T47D (cell line): ENCODE results near the gene SMYD3.
A peak's percentile ranks its signal among the peaks of the same experiment; 100 is the strongest.

Experiments used
- DNase-seq, 2 experiments: peaks; one replicate each; pipeline versions ENCODE4 v3.0.0 to v3.0.0-alpha.2; 2011 to 2012; ENCODE audit warnings: low read depth in 1 of 2, low spot score in 1 of 2
- JUND ChIP-seq: IDR thresholded peaks from 2 replicates; pipeline ENCODE4 v1.6.1; 2012; ENCODE audit warnings: low read depth
- in situ Hi-C: cut with HindIII; loops from 2 replicates; pipeline ENCODE4 v1.10.0; 2016; ENCODE audit warnings: low sequenced_read_pairs, low pct_unique_long_range_greater_than_20kb

Gene SMYD3

DNA sequence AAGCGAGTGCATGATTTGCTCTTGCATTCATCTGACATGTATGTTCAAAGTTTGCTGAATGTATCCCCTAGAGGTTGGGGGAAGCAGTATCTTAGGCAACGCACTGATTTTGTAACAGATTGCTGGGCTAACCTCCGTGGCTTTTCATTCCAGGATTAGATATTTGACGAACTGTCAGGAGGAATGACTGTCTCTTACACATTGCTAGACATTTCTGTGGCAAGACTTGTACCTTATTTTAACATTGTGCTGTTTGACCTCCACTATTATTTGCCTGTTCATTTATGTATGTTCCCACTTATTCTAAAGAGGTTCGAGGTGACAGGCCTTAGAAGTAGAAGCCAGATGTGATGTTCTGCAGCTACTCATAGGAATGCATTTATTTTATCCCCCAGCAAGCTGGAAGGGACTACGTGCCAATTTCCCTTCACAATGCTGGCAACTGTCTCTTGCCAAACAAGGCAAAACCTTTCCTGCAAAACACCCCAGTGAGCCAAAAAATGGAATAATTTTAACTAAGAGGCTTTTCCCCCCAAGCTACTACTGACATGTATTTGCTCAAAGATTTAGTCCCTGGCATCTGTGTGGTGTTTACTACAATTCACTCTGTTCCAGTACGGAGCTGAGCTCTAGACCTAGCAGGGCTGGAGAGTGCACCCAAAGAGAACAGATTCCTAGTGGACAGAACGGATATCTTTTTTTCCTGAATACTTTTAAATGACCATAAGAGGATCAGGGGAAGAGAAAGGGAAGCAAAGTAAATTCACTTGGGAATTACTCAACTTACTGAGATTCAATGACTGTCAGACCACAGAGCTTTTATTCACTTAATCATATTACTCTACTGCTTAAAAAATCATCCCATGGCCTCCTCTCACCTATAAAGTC, 646.2 kb downstream of the SMYD3 start:
- DNase-seq = no peak
- in situ Hi-C loops = no loop called here
- TF ChIP-seq JUND = no peak

GRCh38 chr1:245859493-245860114, 647.5 kb downstream of the SMYD3 start:
- no peak for TF ChIP-seq JUND
- no peak for DNase-seq
- in situ Hi-C loops = no loop called here

DNA sequence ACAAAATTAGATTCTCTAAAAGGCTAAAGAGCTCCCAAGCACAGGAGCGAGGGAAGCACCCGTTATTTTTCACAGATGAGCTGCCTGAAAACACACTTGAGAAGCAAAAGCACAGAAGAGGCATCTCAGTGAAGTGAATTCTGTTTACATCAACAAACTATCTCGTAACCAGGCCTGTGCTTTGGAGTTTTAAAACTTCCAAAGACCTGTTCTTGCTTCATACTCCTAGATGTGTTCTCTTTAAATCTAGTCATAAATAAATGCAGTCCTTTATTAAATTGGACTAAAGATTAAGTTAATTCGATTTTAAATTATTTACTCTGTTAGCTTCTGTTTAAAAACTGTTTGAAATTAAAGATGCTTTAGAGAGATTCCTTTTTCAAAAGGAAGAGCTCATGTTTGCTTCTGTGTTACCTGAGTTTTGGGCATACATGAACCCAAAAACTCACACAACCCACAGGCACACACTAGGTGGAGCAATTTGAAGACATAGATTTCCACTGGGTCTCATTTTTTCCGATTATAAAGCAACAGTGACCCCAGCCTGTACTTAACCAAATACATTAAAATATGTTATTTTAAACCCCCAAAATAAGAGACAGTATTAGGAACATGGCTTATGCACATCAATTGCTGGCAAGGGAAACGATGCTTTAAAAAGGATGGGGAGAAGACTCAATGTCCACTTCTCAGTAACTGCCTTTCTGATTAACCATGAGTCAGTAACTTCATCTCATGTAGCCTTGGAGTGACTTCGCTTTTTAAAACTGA, 648.2 kb downstream of the SMYD3 start:
- peak in 1 of 2 experiments; percentile 33 for DNase-seq
- in situ Hi-C loops = no loop called here
- no peak for TF ChIP-seq JUND

GRCh38 chr1:245858022-245858721, 648.9 kb downstream of the SMYD3 start:
- in situ Hi-C loops = no loop called here
- no peak for DNase-seq

DNA sequence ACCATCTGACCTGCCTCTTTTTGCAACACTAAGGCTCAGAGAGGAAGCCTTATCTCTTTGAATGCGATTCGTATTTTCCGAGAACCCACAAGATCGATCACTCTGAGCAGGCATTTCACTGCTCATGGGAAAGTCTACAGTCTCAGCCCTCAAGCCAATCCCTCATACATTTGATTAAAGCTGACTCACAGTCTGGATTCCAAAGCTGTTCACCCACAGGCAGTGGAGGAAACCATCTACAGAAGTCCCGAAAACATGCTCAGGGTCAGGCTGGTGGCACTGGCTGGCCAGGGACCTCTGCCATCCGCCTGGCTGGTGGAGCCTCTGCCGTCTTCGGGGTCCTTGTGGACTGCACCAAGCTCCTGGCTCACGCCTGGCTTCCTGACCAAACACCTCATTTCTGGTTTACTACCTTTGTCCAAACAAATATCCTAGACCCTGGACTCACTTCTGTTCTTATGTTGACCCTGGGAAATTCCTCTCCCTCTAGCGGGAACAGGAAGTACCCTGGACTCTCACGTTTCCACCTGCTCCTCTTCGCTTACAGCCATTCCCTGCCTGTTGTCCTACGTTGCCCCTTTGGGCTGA, 650.0 kb downstream of the SMYD3 start:
- peak in 1 of 2 experiments; percentile 20 for DNase-seq

More at GRCh38 chr1:245858022-245858721, 648.9 kb downstream of the SMYD3 start:
- no peak for TF ChIP-seq JUND

DNA sequence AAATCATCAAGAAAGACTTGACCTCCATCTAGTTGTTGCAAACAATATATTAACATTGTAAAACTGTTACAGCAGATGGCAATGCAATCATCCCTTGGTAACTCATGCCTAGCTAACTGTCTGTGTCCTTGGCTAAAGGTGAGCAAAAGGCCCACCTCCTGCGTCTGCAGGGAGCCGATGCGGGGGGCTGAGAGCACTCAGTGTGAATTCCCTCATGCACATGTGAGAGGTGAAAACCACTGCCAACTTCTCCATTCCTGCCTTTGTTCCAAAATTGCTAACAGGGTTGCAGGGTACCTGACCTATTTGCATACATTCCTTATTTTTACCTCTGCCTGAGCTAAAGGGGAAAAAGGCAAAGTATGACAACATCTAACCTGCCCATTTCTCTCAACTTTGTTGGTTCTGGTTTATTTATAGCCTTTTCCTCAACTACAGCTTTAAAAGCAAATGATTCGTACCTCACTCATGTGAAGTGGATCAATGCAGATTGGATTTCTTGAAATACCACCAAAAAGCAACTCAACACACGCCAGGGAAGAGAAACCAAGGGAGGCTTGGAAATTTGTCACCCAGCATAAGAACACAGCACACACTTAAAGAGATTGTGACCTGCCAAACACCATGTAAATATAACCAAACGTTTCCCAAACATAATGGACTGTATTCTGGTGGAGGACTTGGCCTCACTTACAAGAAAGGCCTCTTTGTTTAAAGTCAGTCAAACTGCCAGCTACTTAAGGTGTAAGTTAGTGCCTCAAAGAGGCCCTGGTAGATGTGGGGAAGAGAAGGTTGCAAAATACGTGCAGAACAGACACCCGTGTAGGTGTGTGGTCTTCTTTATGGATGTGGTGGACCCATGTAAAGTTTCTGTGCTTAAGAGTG, 651.0 kb downstream of the SMYD3 start:
- DNase-seq = no peak
- no peak for TF ChIP-seq JUND
- in situ Hi-C loops = no loop called here

More for the DNA sequence above, 650.0 kb downstream of the SMYD3 start:
- TF ChIP-seq JUND = no peak
- in situ Hi-C loops = no loop called here

GRCh38 chr1:245853291-245853690, 653.8 kb downstream of the SMYD3 start:
- no peak for DNase-seq
- no peak for TF ChIP-seq JUND
- in situ Hi-C loops = no loop called here

GRCh38 chr1:245843101-245843500, 664.0 kb downstream of the SMYD3 start:
- no peak for TF ChIP-seq JUND
- DNase-seq = no peak

GRCh38 chr1:245842106-245842505, 665.0 kb downstream of the SMYD3 start:
- DNase-seq = no peak
- in situ Hi-C loops = no loop called here
- TF ChIP-seq JUND = no peak

More at GRCh38 chr1:245843101-245843500, 664.0 kb downstream of the SMYD3 start:
- in situ Hi-C loops = no loop called here

DNA sequence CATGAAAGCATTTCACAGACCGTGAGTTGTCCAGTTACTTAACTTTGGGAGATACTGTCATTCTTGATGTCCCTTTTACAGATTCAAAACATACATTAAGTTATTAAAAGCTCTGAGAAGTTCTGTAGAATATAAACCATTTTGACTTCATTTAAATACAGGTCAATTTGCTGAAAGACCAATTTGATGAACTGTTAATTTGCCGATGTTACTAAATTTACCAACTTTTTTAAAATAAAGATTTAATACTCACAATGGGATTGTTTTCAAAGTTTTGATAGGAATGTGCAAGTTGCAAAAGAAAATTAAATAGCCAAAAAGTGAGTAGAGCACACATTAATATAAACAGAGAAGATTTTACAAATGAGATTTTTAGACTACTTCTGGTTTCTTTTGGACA, 666.1 kb downstream of the SMYD3 start:
- no peak for DNase-seq
- in situ Hi-C loops = no loop called here
- no peak for TF ChIP-seq JUND

DNA sequence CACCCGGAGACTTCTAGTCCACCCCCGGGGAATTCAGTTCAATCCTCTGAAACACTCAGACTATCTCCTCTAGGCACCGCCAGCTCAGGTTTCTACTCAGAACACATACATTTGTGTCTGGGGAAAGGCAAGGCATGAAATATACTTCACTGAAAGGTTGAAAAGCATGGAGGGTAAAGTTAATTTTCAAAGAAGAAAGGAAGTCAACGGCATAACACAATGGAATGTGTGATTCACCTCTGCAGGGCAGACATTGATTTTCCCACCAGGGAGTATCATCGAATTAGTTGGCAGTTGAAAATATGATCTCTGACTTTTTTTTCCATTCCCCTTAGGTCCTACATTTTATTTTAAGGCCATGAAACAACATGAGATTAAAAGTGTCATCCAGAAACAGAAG, 669.4 kb downstream of the SMYD3 start:
- no peak for DNase-seq
- in situ Hi-C loops = no loop called here
- no peak for TF ChIP-seq JUND
